SK-N-SH (cell line): Measurements from ENCODE around the gene PTPN22. TPM values are rescaled to one million over a fixed set of nuclear protein-coding genes. Genes with fewer than 3 reads are reported as not detected.

Experiments used
- CTCF ChIA-PET: fragments of 300-600, 350-600 bp; formaldehyde crosslinking; extraction: SDS; loops from one replicate; lab custom pipeline; 2021; lab: Yijun Ruan, JAX
- POLR2A ChIA-PET: fragments of 350-600 bp; sonication (Branson Sonifier 250); formaldehyde crosslinking; extraction: SDS; loops from one replicate; lab custom pipeline; 2020; ENCODE audit warnings: antibody characterized with exemption, inconsistent platforms; lab: Yijun Ruan, JAX
- DNase-seq: peaks from one replicate; pipeline ENCODE4 v3.0.0; 2012
- H2AFZ ChIP-seq: fragments of 200-600 bp; sonication (generic); 2 replicates; pipeline ENCODE4 v1.8.1; 2016; ENCODE audit warnings: antibody characterized with exemption, mild to moderate bottlenecking, low read depth
- H3F3A ChIP-seq: fragments of 200-600 bp; sonication (generic); replicated peaks from 2 replicates; pipeline ENCODE3; 2016; ENCODE audit warnings: antibody characterized with exemption, mild to moderate bottlenecking; ENCODE audit not compliant: insufficient read depth
- H3K27ac ChIP-seq, 2 experiments: fragments of 200-500 bp in 1 of 2; fragments of 200-600 bp in 1 of 2; sonication (Bioruptor generic) in 1 of 2; sonication (generic), shearing (Covaris generic) in 1 of 2; 2 replicates each; pipeline versions ENCODE4 v1.5.1 to v1.6.1; 2014 to 2016; ENCODE audit warnings: low read depth in 2 of 2, inconsistent platforms in 1 of 2, low read length in 1 of 2, mild to moderate bottlenecking in 1 of 2, mixed read lengths in 1 of 2
- H3K27me3 ChIP-seq: fragments of 200-600 bp; sonication (generic), shearing (Covaris generic); 2 replicates; pipeline ENCODE4 v1.6.1; 2016; ENCODE audit warnings: mixed run types; ENCODE audit not compliant: insufficient read depth
- H3K36me3 ChIP-seq, 2 experiments: fragments of 200-500 bp in 1 of 2; fragments of 200-600 bp in 1 of 2; sonication (Bioruptor generic) in 1 of 2; sonication (generic) in 1 of 2; replicated peaks in 1 of 2; 2 replicates each; pipeline versions ENCODE3 to v1.5.1; 2014 to 2016; ENCODE audit warnings: low read length in 1 of 2, mild to moderate bottlenecking in 1 of 2; ENCODE audit not compliant: insufficient read depth in 2 of 2, control insufficient read depth in 1 of 2
- H3K4me1 ChIP-seq, 2 experiments: fragments of 200-500 bp in 1 of 2; fragments of 200-600 bp in 1 of 2; sonication (Bioruptor generic) in 1 of 2; sonication (generic), shearing (Covaris generic) in 1 of 2; 2 replicates each; pipeline versions ENCODE4 v1.5.1 to v1.6.1; 2014 to 2016; ENCODE audit warnings: low read depth in 1 of 2, low read length in 1 of 2, mixed run types in 1 of 2; ENCODE audit not compliant: insufficient read depth in 2 of 2, control insufficient read depth in 1 of 2
- H3K4me2 ChIP-seq: fragments of 200-600 bp; sonication (generic), shearing (Covaris generic); 2 replicates; pipeline ENCODE4 v1.6.1; 2017; ENCODE audit warnings: mixed run types
- H3K4me3 ChIP-seq, 2 experiments: fragments of 200-500 bp in 1 of 2; fragments of 200-600 bp in 1 of 2; sonication (Bioruptor generic) in 1 of 2; sonication (generic), shearing (Covaris generic) in 1 of 2; 2 replicates each; pipeline versions ENCODE4 v1.5.1 to v1.8.1; 2014 to 2016; ENCODE audit warnings: low read depth in 2 of 2, inconsistent platforms in 1 of 2, low read length in 1 of 2, mild to moderate bottlenecking in 1 of 2, mixed read lengths in 1 of 2, moderate library complexity in 1 of 2
- H3K79me2 ChIP-seq: fragments of 200-600 bp; sonication (generic); 2 replicates; pipeline ENCODE4 v1.8.1; 2017; ENCODE audit warnings: mild to moderate bottlenecking; ENCODE audit not compliant: insufficient read depth
- H3K9ac ChIP-seq: fragments of 200-600 bp; sonication (generic); 2 replicates; pipeline ENCODE4 v1.6.1; 2017; ENCODE audit warnings: mixed run types
- H3K9me2 ChIP-seq: fragments of 200-600 bp; sonication (generic); 2 replicates; pipeline ENCODE4 v1.6.1; 2017; ENCODE audit warnings: mixed run types
- H3K9me3 ChIP-seq: fragments of 200-600 bp; sonication (generic); 2 replicates; pipeline ENCODE4 v1.6.1; 2017; ENCODE audit warnings: mixed run types, mild to moderate bottlenecking, moderate library complexity
- H4K20me1 ChIP-seq: fragments of 200-600 bp; sonication (generic); 2 replicates; pipeline ENCODE4 v1.6.1; 2017; ENCODE audit warnings: mild to moderate bottlenecking, mixed run types; ENCODE audit not compliant: insufficient read depth
- CHD2 ChIP-seq: fragments of 150-350 bp; IDR thresholded peaks from 2 replicates; pipeline ENCODE4 v1.6.1; 2018; ENCODE audit warnings: low read length; ENCODE audit not compliant: partially characterized antibody
- CTCF ChIP-seq: fragments of 200-600 bp; sonication (generic); IDR thresholded peaks from 2 replicates; pipeline ENCODE4 v1.6.1; 2017; ENCODE audit warnings: antibody characterized with exemption, mild to moderate bottlenecking, moderate library complexity
- EP300 ChIP-seq, 2 experiments: IDR thresholded peaks; 2 replicates each; pipeline versions ENCODE4 v1.4.0 to v1.6.1; 2012; ENCODE audit warnings: borderline replicate concordance in 1 of 2, low read depth in 1 of 2, low read length in 1 of 2
- FOXJ3 ChIP-seq: sonication (generic); formaldehyde crosslinking; IDR thresholded peaks from 2 replicates; pipeline ENCODE4 v1.5.1; 2020; ENCODE audit warnings: mild to moderate bottlenecking, missing genetic modification reagents
- GABPA ChIP-seq: IDR thresholded peaks from 2 replicates; pipeline ENCODE4 v1.4.0; 2012; ENCODE audit warnings: low read depth, mild to moderate bottlenecking
- IRF3 ChIP-seq: fragments of 150-350 bp; IDR thresholded peaks from 2 replicates; pipeline ENCODE4 v1.6.1; 2016; ENCODE audit warnings: mild to moderate bottlenecking, low read depth, low read length
- MAX ChIP-seq: IDR thresholded peaks from 2 replicates; pipeline ENCODE4 v1.4.0; 2012; ENCODE audit warnings: low read depth
- PBX3 ChIP-seq: IDR thresholded peaks from 2 replicates; pipeline ENCODE4; 2012
- POLR2AphosphoS5 ChIP-seq: IDR thresholded peaks from 2 replicates; pipeline ENCODE4 v1.6.1; 2012; ENCODE audit warnings: low read depth, low read length
- RCOR1 ChIP-seq: fragments of 150-350 bp; IDR thresholded peaks from 2 replicates; pipeline ENCODE4 v1.6.1; 2017; ENCODE audit warnings: antibody characterized with exemption, low read length
- RXRA ChIP-seq: IDR thresholded peaks from 2 replicates; pipeline ENCODE4 v1.4.0; 2012; ENCODE audit warnings: low read depth, mild to moderate bottlenecking, borderline replicate concordance
- TAF1 ChIP-seq: IDR thresholded peaks from 2 replicates; pipeline ENCODE4 v1.6.1; 2012; ENCODE audit warnings: low read depth, mild to moderate bottlenecking, low read length, moderate library complexity, borderline replicate concordance
- USF2 ChIP-seq: fragments of 150-350 bp; IDR thresholded peaks from 2 replicates; pipeline ENCODE4 v1.6.1; 2017; ENCODE audit warnings: antibody characterized with exemption, low read length, low read depth, borderline replicate concordance
- ZBTB33 ChIP-seq: IDR thresholded peaks from 2 replicates; pipeline ENCODE4 v1.4.0; 2012; ENCODE audit warnings: low read depth, borderline replicate concordance
- WGBS: methylation state at CpG from one replicate; pipeline ENCODE4 v1.1.6; 2017; ENCODE audit warnings: low lambda C conversion rate; 5-methylcytosine and 5-hydroxymethylcytosine counted together
- polyA plus RNA-seq, 3 experiments: library from polyadenylated mRNA; depleted of rRNA; stranded (reverse); fragments of >200 nt; gene quantifications; 2 replicates each; pipeline ENCODE4 v1.2.3, GENCODE V29; 2012

Gene PTPN22
- polyA plus RNA-seq, 1 of the 3 experiments (the other 2 are of a cell fraction): 0.12 TPM

- Histone ChIP-seq H3K4me3 (peak overlapping the region; percentile 62 to 72), H3K4me2 (peak overlapping the region; percentile 87), H3K9me2 (no peaks in the 10 kb centered on the region), H2AFZ (peak overlapping the region; percentile 85), H3K9ac (peak overlapping the region; percentile 85), H3K36me3 (peaks cover 18 to 21% of the 10 kb centered on the region in 2 experiments), H3K9me3 (no peaks in the 10 kb centered on the region), H3F3A (no peaks in the 10 kb centered on the region), H4K20me1 (no peaks in the 10 kb centered on the region), H3K79me2 (peaks cover 51% of the 10 kb centered on the region), H3K27ac (peak overlapping the region; percentile 90 to 93), H3K27me3 (no peaks in the 10 kb centered on the region), H3K4me1 (peaks cover 0 to 11% of the 10 kb centered on the region in 2 experiments; a peak in 2 of 4 replicates)
- ChIA-PET CTCF (interaction anchor here (0.7 to 4.0 kb wide), 9 partner anchors 23 to 379 kb away, joined by 3 to 19 read pairs (median 3); partner anchors contain the start of genes HIPK1, OLFML3 and PHTF1), POLR2A (interaction anchor here (0.7 to 1.5 kb wide), 5 partner anchors 11 to 92 kb away, joined by 3 to 21 read pairs (median 3); partner anchors contain the start of gene HIPK1)
- TF ChIP-seq RCOR1 (no peak), PBX3 (no peak), IRF3 (no peak), USF2 (no peak), EP300 (IDR thresholded peaks at IDR 0.05; ENCODE audit: borderline replicate concordance in 1 of 2, low read depth in 1 of 2, low read length in 1 of 2) (no peak), CTCF (no peak), GABPA (no peak), CHD2 (no peak), TAF1 (no peak), POLR2AphosphoS5 (no peak), ZBTB33 (no peak), MAX (no peak), FOXJ3 (CRISPR knock-in tag) (no peak), RXRA (no peak)
- DNase-seq: peak; percentile 6
- WGBS: 17% methylated on average over 7 of the region's 7 CpGs
Observed at GRCh38 chr1:113903501-113904292, 32.2 kb upstream of the PTPN22 start.
